Inflammatory macrophage (primary cell): ENCODE results near the gene MCF2L.

Source experiments
- DNase-seq, 2 donors: peaks; one replicate each; pipeline ENCODE4 v3.0.0-alpha.2; 2020 to 2022

MCF2L gene

DNA sequence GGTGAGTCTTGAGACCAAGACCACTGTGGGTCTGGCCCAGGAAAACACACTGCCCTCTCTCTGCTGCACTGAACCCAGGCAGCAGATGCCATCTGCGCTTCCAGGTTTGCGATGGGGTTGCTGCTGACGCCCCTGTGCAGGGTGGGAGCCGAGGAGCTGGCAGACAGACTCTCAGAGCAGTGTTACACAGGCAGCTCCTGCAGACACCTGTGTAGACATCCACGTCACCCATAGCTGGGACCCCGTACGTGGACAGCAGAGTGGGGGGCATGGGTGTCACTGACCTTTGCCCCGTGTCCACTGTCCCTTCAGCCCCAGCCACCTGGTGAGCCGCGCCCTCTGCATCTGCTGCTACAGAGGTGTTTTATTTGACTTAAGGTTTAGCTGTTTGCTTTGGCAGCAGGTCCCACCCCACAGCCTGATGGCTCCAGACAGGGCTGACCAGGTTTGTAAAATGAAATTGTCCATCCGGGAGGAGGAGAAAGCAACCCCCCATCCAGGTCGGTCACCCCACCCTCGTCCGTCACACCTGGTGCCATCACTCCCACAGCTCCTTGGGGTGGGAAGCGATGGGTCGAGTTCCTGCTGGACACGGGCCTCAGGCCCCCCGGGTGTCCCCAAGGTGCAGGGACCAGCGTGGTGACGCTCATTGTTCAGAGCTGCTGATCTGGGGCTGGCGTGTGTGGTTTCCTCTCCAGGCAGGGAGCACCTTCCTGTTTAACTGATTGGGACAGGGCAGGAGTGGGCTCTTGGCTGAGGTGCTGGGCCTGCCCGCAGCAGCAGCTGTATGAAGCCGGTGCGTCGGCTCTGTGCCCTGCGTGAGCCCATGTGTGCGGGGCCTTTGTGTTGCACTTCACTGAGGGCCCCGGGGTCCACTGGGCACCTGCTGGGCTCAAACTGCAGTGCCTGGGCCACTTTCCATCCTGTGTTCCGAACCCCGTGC is 28.4 kb downstream of the MCF2L start:
- DNase-seq: no peak

GRCh38 chr13:112998521-112999280 is 29.7 kb downstream of the MCF2L start:
- DNase-seq: no peak

- no peak for DNase-seq
Measured at GRCh38 chr13:112999414-113000177, 30.6 kb downstream of the MCF2L start.

- no peak for DNase-seq
Measured at GRCh38 chr13:113000575-113000974, 31.6 kb downstream of the MCF2L start.

DNA sequence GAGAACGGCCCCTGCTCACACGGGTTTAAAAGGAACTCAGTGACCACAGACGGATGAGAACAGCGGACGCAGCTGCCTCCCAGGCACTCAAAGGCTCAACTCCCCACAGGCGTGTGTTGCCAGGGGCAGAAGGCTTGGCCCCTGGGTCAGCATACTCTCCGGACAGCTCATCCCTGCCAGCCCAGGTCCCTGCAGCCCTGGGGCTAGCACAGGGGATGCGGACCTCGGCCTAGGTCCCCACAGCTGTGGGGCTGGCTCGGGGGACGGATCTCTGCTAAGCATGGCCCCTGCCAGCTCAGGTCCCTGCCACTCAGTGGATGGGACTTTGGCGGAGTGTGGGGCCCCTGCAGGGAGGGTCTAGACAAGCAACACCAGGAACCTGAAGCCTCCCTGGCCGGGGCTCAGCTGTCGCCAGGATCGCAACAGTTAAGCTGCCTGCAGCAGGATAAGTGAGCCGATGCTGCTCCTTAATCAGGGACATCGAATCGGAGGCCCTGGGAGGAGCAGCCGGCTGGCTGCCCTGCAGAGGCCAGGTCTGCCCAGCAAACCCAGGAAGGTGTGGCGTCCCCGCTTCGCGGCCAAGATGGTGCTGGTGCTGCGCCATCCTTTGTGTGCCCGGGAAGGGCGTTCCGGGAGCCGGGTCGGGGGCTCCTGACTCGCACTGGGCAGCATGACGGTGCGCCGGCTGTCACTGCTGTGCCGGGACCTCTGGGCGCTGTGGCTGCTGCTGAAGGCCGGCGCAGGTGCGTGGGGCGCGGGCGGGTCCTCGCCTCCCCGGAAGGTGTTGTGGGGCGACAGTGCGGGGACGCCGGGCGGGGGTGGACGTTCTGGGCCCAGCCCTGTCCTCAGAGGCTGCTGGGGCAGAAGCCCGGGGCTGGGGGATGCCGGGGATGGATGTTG is 32.5 kb downstream of the MCF2L start:
- DNase-seq: no peak

GRCh38 chr13:113002206-113002912 is 33.3 kb downstream of the MCF2L start:
- DNase-seq: no peak

DNA sequence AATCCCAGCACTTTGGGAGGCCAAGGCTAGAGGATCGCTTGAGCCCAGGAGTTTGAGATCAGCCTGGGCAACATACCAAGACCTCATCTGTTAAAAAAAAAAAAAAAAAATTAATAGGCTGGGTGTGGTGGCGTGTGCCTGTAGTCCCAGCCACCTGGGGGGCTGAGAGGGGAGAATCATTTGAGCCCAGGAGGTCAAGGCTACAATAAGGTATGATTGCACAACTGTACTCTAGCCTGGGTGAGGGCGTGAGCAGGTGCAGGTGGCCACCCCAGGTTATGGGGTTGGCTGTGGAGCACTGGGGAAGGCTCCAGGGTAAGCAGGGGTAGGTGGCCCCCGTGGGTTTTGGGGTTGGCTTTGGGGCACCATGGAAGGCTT is 33.9 kb downstream of the MCF2L start:
- no peak for DNase-seq

DNA sequence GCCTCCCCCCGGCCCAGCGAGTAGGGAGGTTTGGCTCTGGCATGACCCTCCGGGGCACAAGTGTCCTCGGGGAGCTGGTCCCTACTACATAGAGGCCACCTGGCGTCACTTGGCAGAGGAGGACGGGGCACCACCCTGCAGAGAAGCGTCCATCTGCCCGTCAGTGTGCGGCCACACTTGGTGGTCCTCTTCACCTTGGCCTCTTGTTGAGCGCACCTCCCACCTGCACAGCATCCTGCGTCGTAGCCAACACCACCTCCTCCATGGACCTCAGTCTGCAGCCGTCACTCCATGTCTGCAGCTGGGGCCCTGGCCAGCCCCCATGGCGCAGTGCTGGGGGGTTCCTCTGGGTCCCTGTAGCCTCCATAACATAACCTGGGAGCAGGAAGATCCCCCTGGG is 35.1 kb downstream of the MCF2L start:
- no peak for DNase-seq

GRCh38 chr13:113005076-113005865 is 36.3 kb downstream of the MCF2L start:
- DNase-seq: no peak

GRCh38 chr13:113005997-113006396 is 37.0 kb downstream of the MCF2L start:
- no peak for DNase-seq

- no peak for DNase-seq
Measured at GRCh38 chr13:113006660-113007059, 37.6 kb downstream of the MCF2L start.

- no peak for DNase-seq
Measured at GRCh38 chr13:113008851-113009250, 39.8 kb downstream of the MCF2L start.

- no peak for DNase-seq
Measured at GRCh38 chr13:113009743-113010509, 40.9 kb downstream of the MCF2L start.

DNA sequence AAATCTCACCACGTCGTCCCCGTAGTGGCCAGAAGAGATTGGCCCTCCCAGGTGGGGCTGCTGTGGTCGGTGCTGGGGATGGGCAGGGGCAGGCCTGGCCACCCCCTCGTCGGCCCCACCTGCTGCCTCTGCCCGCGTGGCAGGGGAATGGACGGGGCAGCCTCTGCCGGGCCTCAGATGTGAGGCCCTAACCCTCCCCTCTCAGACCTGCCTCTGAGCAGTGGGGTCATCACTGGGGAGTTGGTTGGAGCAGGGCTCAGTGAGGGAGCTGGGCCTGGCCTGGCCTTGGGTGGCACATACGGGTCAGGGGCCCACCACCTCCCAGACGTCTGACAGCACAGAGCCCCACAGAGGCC is 41.5 kb downstream of the MCF2L start:
- no peak for DNase-seq

DNA sequence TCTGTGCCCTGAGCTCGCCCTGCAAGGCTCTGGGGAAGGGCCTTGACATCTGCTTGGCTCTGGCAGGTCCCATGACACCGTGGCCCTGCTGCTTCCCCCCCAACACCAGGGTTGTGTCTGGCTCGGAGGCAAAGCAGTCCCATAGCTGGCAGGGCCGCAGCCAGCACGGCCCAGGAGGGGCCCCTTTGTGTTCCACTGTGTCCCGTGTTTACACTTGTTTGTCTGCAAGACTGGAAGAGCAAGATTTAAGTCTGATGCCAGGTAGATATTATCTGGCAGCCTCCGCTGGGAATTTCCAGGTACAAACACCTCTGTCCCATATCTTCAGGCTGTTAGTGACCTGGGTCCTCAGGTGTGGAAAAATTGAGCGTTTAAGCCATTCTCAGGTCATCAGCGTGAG is 44.3 kb downstream of the MCF2L start:
- no peak for DNase-seq

DNA sequence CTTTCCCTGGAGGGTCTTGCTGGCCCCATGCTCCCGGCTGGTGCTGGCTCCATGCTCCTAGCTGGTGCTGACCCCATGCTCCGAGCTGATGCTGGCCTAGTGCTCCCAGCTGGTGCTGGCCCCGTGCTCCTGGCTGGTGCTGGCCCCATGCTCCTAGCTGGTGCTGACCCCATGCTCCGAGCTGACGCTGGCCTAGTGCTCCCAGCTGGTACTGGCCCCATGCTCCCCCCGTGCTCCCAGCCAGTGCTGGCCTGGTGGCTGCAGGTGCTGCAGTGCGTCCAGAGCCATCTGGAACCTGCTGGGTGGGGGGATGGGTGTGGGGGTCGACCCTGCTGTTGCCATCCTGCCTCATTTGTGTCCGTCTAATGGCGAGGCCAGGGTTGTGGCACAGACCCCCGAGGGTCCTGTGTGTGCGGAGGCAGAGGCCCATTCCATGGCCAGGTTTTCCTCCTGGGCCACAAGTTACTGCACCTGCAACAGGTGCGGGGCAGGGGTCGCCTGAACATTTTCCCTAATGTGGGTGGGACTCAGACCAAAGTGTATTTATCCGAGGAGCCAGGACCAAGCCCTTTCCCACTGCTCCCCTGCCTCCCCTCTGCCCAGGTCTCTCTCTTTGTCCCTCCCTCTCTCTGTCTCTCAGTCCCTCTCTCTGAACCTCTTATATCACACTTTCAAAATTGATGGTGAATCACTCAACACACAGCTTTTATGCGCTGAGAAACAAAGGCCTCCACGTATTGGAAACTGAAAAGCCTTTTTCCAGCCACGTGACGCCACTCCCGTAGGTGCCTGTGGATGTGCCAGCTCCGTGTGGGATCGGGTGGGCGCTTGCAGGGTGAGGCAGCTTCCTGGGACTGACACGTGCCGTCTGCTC is 45.1 kb downstream of the MCF2L start:
- DNase-seq: no peak

GRCh38 chr13:113014752-113015745 is 46.0 kb downstream of the MCF2L start:
- no peak for DNase-seq
